ENCODE measurements around the gene TMEM131.

The TMEM131 gene

GRCh38 chr2:97819754-97820153 lies 176.0 kb downstream of the TMEM131 start:
- H3K27me3 ChIP-seq = no peaks in the 10 kb centered on the region
- H3K9me3 ChIP-seq = no peaks in the 10 kb centered on the region
- DNase-seq = no peak
- H3K36me3 ChIP-seq = no peaks in the 10 kb centered on the region
- no peak for TF ChIP-seq CTCF (IDR thresholded peaks at IDR 0.05; ENCODE audit: low read depth, low read length)
- no peaks in the 10 kb centered on the region for H3K4me1 ChIP-seq
- H3K4me3 ChIP-seq (ENCODE audit: low read depth, low read length) = no peak overlapping the region

GRCh38 chr2:97816411-97816810 lies 179.3 kb downstream of the TMEM131 start:
- H3K4me3 ChIP-seq (ENCODE audit: low read depth, low read length) = no peak overlapping the region
- TF ChIP-seq CTCF (IDR thresholded peaks at IDR 0.05; ENCODE audit: low read depth, low read length) = no peak
- no peaks in the 10 kb centered on the region for H3K4me1 ChIP-seq
- no peaks in the 10 kb centered on the region for H3K9me3 ChIP-seq
- no peaks in the 10 kb centered on the region for H3K36me3 ChIP-seq
- H3K27me3 ChIP-seq = no peaks in the 10 kb centered on the region
- no peak for DNase-seq

GRCh38 chr2:97812931-97813330 lies 182.8 kb downstream of the TMEM131 start:
- TF ChIP-seq CTCF (IDR thresholded peaks at IDR 0.05; ENCODE audit: low read depth, low read length) = no peak
- H3K9me3 ChIP-seq = no peaks in the 10 kb centered on the region
- H3K4me1 ChIP-seq = no peaks in the 10 kb centered on the region
- H3K4me3 ChIP-seq (ENCODE audit: low read depth, low read length) = no peak overlapping the region
- no peak for DNase-seq
- no peaks in the 10 kb centered on the region for H3K36me3 ChIP-seq
- H3K27me3 ChIP-seq = no peaks in the 10 kb centered on the region

GRCh38 chr2:97808816-97809215 lies 186.9 kb downstream of the TMEM131 start:
- Histone ChIP-seq H3K4me1 (no peaks in the 10 kb centered on the region), H3K9me3 (no peaks in the 10 kb centered on the region), H3K4me3 (ENCODE audit: low read depth, low read length) (no peak overlapping the region), H3K36me3 (no peaks in the 10 kb centered on the region), H3K27me3 (no peaks in the 10 kb centered on the region)
- DNase-seq = no peak
- TF ChIP-seq CTCF (IDR thresholded peaks at IDR 0.05; ENCODE audit: low read depth, low read length) = no peak

GRCh38 chr2:97806738-97807618 lies 188.8 kb downstream of the TMEM131 start:
- peak; percentile 72 for DNase-seq
- Histone ChIP-seq H3K4me3 (ENCODE audit: low read depth, low read length) (no peak overlapping the region), H3K36me3 (no peaks in the 10 kb centered on the region)

More at GRCh38 chr2:97806738-97807618, 188.8 kb downstream of the TMEM131 start:
- H3K4me1 ChIP-seq = no peaks in the 10 kb centered on the region
- TF ChIP-seq CTCF (IDR thresholded peaks at IDR 0.05; ENCODE audit: low read depth, low read length) = peak; percentile 78
- no peaks in the 10 kb centered on the region for H3K9me3 ChIP-seq
- H3K27me3 ChIP-seq = no peaks in the 10 kb centered on the region
